HS-27A (cell line): ENCODE data around the gene RERE.

Source experiments
- DNase-seq: peaks from one replicate; pipeline ENCODE4 v3.0.0-alpha.2; 2012; ENCODE audit warnings: low read depth, missing footprints

RERE gene

GRCh38 chr1:8423692-8424538, 393.5 kb downstream of the RERE start:
- no peak for DNase-seq

DNA sequence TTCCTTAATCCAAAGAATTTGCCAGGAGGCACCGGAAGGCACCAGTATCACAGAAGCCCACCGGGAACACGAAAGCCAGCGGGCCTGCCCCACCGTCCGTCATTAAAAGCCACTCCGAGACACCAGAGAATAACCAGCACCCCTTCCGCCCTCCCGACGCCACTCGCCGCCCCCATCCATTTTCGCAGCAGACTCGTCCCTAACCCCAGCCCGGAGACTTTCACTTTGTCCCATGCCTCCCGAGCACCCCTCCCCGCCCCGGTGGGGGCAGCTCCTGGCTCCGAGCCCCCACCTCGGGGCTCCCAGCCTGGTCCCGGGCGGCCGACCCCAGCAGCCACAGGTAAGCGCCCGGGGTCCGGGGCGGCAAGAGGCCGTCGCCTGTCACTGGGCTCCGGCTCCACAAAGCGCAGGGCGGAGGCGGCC, 394.2 kb downstream of the RERE start:
- no peak for DNase-seq

DNA sequence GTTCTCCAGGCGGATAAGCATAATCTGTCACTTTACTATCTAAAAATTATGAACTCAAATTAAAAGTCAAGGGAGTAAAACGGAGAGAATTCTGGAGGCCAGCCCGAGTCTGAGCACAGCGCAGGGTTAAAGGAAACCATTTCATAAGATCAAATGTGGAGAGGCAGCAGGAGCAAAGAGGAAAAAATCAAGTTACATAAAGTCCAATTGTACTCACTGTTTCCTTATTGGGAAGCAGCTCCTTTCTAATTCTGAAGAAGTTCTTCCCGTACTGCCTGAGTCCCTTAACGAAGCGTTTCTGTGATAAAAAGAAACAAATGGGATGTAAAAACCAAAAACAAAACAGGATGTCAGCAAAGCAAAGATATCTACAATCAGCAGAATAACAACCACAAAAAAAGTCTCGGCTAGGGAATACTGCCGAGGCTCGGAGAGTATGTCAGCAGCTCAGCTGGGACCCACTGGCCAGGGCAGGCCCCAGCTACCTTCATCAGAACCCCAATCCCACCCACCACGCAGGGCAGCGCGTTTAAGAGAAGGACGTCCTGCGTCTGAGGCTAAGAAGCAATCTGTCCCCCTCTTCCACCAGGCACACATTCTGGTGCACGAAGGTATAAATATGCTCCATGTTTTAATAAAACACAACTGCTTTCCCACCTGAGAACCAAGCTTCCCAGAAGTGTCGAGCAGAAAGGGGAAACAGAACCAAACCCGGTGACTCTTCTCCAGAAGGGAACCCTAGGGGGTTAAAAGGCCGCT, 394.8 kb downstream of the RERE start:
- DNase-seq: no peak

- DNase-seq: no peak
Measured at GRCh38 chr1:8421721-8422120, 395.7 kb downstream of the RERE start.

GRCh38 chr1:8420318-8420717, 397.1 kb downstream of the RERE start:
- no peak for DNase-seq

GRCh38 chr1:8419861-8420260, 397.6 kb downstream of the RERE start:
- no peak for DNase-seq

GRCh38 chr1:8419172-8419571, 398.3 kb downstream of the RERE start:
- no peak for DNase-seq

DNA sequence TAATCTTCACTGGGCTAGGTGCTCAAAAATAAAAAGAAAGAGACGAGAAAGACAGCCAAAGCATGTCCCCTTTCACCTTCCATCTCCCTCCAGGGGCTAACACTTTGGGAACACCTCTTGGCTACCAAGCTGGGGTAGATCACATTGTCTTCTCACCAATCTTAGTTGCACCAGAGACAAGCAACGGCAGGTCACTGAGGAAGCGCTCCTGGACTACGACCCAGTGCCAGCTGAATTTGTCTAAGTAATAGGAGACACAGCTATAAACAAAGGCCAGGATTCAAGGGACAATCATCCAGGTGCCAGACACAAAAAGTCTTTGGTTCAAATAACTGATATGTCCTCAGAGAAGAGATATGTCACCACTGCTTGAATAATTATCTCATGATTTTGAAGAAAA, 399.1 kb downstream of the RERE start:
- DNase-seq: no peak

- DNase-seq: no peak
Measured at GRCh38 chr1:8417625-8418024, 399.8 kb downstream of the RERE start.

DNA sequence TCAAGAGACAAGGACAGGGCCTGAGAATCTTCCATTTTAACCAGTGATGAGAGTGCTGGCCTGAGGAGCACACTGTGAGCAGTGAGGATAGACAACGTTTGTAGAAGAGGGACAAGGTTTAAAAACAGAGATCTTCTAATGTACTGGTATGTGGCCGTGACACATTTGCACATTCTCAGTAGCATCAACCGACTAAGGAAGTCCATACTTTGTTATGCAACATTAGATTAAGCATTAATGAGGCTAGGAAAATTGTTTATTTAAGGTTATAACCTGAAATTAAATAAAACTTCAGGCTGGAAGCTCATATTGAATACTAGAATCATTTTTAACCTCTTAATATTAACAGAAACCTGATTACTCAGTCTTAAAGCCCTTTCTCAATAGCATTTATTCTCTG, 400.6 kb downstream of the RERE start:
- no peak for DNase-seq

GRCh38 chr1:8415526-8416278, 401.7 kb downstream of the RERE start:
- no peak for DNase-seq

DNA sequence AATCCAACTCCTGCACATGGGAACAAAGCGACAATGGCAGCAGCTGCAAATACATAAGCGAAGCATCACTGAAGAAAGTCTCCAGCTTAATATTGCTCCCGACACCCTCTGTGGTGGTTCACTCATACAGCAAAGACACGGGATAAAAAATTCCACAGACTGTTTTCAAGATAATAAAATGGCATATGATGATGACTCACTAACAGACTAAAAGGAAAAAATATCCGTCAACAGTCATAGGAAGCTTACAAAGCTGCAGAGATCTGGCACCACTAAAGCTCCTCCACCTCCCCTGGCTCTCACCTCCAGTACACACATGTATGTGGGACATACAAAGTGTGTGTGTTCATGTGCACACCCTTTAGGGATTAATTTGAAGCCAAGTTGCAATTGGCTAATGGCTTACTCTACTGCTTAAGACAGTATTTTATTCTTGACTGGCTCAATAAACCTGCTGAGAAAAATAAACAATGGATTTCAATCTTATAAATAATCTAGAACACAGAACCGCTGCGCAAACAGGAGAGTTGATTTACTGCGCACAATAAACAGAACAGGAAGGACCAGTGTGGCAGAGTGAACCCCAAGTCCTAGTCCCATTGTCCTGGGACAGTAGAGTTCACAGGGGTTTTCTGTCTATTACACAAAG, 405.1 kb downstream of the RERE start:
- DNase-seq: peak; percentile 79

GRCh38 chr1:8411803-8412182, 405.6 kb downstream of the RERE start:
- no peak for DNase-seq

- DNase-seq: no peak
Measured at GRCh38 chr1:8410791-8411190, 406.6 kb downstream of the RERE start.

- no peak for DNase-seq
Measured at GRCh38 chr1:8409606-8410005, 407.8 kb downstream of the RERE start.

GRCh38 chr1:8409106-8409505, 408.3 kb downstream of the RERE start:
- no peak for DNase-seq

GRCh38 chr1:8408151-8408839, 409.1 kb downstream of the RERE start:
- no peak for DNase-seq

DNA sequence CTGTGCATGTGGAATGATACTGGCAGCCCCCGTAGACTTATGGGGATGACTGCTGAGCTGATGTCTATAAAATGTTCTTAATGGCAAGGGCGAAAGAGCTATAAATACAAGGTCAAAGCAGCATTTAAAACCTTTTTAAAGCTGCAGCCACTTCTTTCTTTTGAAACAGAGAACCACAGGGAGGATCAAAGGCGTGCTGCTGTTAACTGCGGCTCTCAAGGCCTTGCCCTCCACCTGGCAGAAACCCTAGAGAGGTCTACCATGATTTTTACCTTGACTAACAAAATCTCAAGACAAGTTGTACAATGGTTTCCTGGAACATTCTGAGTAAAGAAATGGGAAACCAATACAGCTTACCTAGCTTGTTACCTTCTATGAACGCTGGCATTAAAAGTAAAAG, 409.8 kb downstream of the RERE start:
- no peak for DNase-seq

DNA sequence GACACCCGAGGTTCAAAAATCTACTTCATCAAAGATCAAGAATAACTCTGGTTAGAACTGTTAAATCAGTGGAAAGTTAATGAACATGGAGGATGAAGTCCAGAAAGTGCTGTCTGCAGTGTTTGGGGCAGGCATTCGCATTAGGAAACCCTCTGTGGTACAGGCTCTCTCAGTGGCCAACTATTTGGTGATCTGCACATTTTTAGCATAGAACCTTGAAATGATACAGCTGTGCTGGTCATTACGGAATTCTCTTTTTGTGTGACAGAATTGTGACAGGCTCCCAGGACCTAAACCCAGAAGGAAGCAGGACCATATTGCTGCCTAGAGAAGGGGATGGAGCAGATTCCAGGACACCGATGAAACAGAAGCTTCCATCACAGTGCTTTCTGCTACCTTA, 410.5 kb downstream of the RERE start:
- DNase-seq: no peak

GRCh38 chr1:8406011-8406410, 411.4 kb downstream of the RERE start:
- no peak for DNase-seq
